Neuron (in vitro differentiated cells): ENCODE measurements around the gene PRSS22.

Experiments used
- H2AFZ ChIP-seq: one replicate; pipeline ENCODE4 v1.6.1; 2013; ENCODE audit warnings: low read depth, mild to moderate bottlenecking, inconsistent platforms, low read length, moderate library complexity
- H3K27me3 ChIP-seq: one replicate; pipeline ENCODE4 v1.6.1; 2013; ENCODE audit warnings: low read length; ENCODE audit not compliant: insufficient read depth
- H3K36me3 ChIP-seq: one replicate; pipeline ENCODE4 v1.6.1; 2013; ENCODE audit warnings: low read length; ENCODE audit not compliant: insufficient read depth
- H3K4me1 ChIP-seq: one replicate; pipeline ENCODE4 v1.6.1; 2013; ENCODE audit warnings: low read length; ENCODE audit not compliant: insufficient read depth
- H3K4me3 ChIP-seq: 2 replicates; pipeline ENCODE4 v1.5.1; 2013; ENCODE audit warnings: mild to moderate bottlenecking, low read length, moderate library complexity
- H3K9me3 ChIP-seq: one replicate; pipeline ENCODE4 v1.6.1; 2013; ENCODE audit warnings: low read length

Gene PRSS22

DNA sequence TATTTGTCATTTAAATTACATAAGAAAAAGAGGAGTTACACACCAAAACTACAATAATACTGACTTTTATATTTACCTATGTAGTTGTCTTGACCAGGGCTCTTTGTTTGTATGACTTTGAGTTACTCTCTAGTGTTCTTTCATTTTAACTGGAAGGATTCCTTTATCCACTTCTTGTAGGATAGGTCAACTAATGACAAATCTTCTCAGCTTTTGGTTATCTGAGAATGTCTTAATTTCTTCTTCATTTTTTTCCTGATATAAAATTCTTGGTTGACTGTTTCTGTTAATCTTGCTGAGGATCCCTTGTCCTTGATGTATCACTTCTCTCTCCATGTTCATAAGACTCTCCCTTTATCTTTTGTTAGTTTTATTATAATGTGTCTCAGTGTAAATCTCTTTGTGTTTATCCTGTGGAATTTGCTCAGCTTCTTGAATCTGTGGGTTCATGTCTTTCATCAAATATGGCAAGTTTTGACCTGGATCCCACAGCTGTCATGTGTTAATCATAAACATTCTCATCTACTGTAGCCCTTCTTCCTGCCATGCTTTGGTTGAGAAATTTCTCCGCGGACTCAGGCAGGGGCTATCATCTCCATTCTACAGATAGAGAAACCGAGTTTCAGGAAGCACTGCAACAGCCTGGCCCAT, 54.3 kb downstream of the PRSS22 start:
- no peaks in the 10 kb centered on the region for H3K4me1 ChIP-seq
- no peak overlapping the region for H2AFZ ChIP-seq
- H3K4me3 ChIP-seq: no peak overlapping the region
- H3K36me3 ChIP-seq: no peaks in the 10 kb centered on the region
- H3K27me3 ChIP-seq: no peaks in the 10 kb centered on the region
- H3K9me3 ChIP-seq: peaks cover 6% of the 10 kb centered on the region
